NCI-H2171 treated with DMSO at 0.1 percent for 48 hours (cell line): ENCODE data around the gene RAPH1.
"Not testable (repeated sequence)": the region's sequence is repeated elsewhere in the genome, so short reads cannot be mapped to it uniquely, and the experiment has no call there.

ENCODE experiments used
- DNase-seq: peaks from one replicate; lab custom pipeline; 2025; lab: John Stamatoyannopoulos, UW

Gene RAPH1

GRCh38 chr2:203431391-203432185 lies 103.5 kb downstream of the RAPH1 start:
- DNase-seq: no peak

GRCh38 chr2:203429643-203430042 lies 105.5 kb downstream of the RAPH1 start:
- not testable (repeated sequence) for DNase-seq

DNA sequence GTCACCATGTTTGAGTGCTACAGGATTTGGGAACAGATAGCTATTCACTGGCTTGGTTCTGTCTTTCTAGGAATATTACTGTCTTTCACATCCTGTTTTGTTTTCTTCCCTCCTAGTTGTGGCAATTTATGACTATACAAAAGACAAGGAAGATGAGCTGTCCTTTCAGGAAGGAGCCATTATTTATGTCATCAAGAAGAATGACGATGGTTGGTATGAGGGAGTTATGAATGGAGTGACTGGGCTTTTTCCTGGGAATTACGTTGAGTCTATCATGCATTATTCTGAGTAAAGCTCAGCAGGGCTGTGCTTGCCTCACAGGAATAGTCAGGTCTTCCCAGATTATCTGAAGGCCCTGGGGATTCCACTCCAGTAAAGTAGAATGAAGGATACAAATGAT lies 108.0 kb downstream of the RAPH1 start:
- no peak for DNase-seq

DNA sequence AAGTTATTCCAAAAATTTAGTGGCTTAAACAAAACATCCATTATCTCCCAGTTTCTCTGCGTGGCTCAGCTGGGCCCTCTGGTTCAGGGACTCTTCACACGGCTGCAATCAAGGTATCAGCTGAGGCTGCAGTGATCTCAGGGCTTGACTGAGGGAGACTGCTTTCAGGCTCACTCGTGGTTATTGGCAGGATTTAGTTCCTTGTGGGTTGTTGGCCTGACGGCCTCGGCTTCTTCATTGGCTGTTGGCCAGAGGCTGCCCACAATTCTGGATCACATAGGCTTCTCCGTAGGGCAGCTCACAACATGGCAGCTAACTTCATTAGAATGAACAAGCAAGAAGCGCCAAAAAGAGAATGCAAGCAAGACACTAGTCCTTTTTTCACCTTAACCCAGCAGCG lies 116.8 kb downstream of the RAPH1 start:
- no peak for DNase-seq

GRCh38 chr2:203413796-203414195 lies 121.3 kb downstream of the RAPH1 start:
- no peak for DNase-seq

DNA sequence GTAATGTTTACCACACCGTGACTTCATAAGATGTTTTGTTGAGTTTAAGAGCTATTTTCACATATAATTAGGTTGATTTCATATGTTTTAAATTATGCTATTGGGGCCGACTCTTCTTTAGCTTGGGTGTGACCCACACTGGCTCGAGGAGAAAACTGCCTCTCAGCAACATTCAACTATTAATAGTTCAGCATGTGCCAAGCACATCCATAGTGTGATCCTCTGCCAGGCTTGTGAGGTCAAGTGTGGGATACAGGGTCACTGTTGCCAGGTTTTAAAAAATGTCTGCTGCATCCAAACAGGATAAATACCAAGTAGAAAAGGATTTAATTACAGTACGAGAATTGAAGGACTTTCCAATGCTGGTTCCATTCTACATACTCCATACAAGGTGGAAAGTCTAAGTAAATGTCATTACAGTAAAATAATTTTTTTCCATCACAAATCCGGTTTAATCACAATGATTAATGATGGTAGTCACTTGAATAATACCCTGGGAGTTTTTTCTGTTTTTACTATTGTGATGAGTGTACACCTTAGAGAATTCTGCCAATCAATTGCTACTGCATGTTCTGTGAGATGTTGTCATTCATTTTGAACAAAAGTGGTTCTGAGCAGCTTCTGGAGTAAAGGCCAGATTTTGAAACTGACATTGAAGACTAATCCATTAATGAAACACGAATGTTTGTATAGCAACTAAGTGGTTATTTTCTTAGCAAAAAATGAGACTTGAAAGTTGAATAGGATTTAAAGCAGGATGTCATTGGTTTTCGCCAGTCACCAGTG lies 122.4 kb downstream of the RAPH1 start:
- no peak for DNase-seq

- DNase-seq: no peak
Observed at GRCh38 chr2:203407496-203407895, 127.6 kb downstream of the RAPH1 start.

DNA sequence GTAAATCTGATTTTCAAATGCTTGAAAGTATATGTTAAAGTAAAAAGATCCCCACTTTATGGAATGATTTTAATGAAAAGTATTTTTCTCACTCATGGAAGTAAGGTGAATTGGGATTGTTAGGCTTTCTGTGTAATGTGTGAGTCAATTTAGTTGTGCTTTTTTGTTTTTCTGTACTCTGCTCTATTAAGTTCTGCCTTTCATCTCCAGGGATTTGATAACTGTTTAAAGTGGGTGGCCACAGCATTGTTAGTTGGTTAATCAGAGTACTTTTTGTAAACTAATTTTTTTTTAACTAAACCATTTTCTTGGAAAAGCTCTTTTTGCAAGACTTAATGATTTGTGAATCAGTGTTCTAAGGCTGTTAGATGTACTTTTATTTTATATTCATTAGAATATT lies 130.1 kb downstream of the RAPH1 start:
- no peak for DNase-seq

- DNase-seq: no peak
Observed at GRCh38 chr2:203400805-203401585, 134.1 kb downstream of the RAPH1 start.

GRCh38 chr2:203399031-203399430 lies 136.1 kb downstream of the RAPH1 start:
- DNase-seq: no peak

- no peak for DNase-seq
Observed at GRCh38 chr2:203396667-203397066, 138.4 kb downstream of the RAPH1 start.

- no peak for DNase-seq
Observed at GRCh38 chr2:203395858-203396257, 139.2 kb downstream of the RAPH1 start.

DNA sequence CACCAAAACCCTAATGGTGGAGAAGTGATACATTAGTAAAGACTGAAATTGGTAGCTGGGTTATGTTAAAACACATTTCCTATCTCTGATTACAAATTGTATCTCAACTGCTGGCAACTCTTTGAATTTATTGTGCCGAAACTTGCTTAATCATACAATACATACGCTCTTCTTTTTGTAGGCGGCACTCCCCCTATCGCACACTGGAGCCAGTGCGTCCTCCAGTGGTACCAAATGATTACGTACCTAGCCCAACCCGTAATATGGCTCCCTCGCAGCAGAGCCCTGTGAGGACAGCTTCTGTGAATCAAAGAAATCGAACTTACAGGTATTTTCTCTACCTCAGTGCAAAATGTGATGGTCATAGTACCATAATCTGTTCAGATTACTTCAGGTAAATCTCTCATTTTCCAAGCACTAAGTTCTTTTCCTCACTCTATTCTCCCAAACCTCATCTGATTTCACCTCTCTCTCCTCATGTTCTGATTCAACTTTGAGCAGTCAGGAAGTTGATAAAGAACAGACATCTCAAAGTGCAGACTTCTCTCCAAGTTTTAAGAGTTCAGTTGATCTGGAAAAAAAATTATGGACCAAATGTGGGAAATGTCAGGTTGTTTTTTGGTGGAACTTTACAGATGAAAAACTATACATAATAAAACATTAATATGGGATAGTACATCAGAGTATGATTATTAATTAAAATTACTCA lies 140.4 kb downstream of the RAPH1 start:
- no peak for DNase-seq

DNA sequence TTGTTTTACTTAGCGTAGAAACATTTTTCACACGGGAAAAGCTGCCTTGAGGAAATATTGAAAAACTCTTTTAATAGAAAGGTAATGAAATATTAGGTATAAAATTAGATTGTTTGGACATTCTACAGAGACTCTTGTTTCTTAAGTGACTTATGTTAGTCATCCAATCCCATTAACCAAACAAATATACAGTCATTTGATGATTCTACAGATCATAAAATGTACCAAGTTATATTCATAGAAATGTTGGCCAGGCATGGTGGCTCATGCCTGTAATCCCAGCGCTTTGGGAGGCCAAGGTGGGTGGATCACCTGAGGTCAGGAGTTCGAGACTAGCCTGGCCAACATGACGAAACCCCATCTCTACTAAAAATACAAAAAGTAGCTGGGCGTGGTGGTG lies 146.9 kb downstream of the RAPH1 start:
- DNase-seq: not testable (repeated sequence)

GRCh38 chr2:203383038-203383437 lies 152.1 kb downstream of the RAPH1 start:
- no peak for DNase-seq

GRCh38 chr2:203379156-203379555 lies 155.9 kb downstream of the RAPH1 start:
- no peak for DNase-seq

DNA sequence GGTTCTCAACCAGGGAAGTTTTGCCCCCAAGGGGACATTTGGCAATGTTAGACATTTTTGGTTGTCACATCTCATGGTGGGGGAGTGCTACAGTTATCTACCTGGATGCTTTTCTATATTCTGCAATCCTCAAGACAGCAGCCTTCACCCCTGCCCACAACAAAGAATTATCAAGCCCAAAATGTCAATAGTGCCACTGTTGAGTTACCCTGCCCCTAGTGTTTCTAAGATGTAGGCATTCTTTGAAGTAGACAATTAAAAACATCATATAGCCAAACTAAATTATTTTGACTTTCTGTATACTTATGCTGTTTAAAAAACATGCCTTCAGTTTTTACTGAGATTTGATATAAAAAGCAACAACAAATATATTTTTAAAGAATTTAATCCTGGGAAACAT lies 158.9 kb downstream of the RAPH1 start:
- no peak for DNase-seq

GRCh38 chr2:203372706-203373105 lies 162.4 kb downstream of the RAPH1 start:
- DNase-seq: not testable (repeated sequence)

- no peak for DNase-seq
Observed at GRCh38 chr2:203366639-203367466, 168.2 kb downstream of the RAPH1 start.

GRCh38 chr2:203361922-203362321 lies 173.2 kb downstream of the RAPH1 start:
- no peak for DNase-seq

DNA sequence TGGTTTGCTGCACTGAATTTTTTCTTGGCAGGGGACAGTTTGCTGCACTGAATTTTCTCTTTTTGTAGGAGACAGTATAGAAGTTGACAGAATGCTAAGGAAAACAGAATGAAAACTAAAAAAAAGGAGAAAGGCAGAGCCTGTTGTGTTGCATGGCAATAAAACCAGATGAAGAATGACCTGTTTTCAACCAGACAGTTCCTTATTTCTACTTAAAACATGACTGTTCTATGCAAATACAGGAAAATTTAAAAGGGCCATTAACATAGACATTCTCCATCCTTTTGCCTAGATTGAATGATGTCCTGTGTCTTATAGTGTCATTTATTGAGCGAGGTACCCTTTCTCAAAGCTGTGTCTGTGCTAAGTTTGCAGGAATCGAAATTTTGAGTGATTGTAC lies 173.6 kb downstream of the RAPH1 start:
- DNase-seq: no peak
